Neural crest cell (in vitro differentiated cells): Measurements from ENCODE around the gene RAMP3. TPM values are rescaled to one million over a fixed set of nuclear protein-coding genes. Genes with fewer than 3 reads are reported as not detected.

Experiments used
- DNase-seq: peaks from one replicate; pipeline ENCODE4 v3.0.0; 2021; ENCODE audit warnings: low read depth, mixed read lengths, low spot score
- H3K27ac Mint-ChIP-seq: one replicate; pipeline ENCODE4 v1.8.0; 2021; ENCODE audit warnings: mild to moderate bottlenecking, mixed read lengths; ENCODE audit not compliant: unreplicated experiment
- H3K27me3 Mint-ChIP-seq: 2 replicates; pipeline ENCODE4 v1.8.0; 2021; ENCODE audit warnings: low read depth, mild to moderate bottlenecking, mixed read lengths
- H3K36me3 Mint-ChIP-seq: 2 replicates; pipeline ENCODE4 v1.8.0; 2021; ENCODE audit warnings: low read depth, mild to moderate bottlenecking, mixed read lengths
- H3K4me1 Mint-ChIP-seq: 2 replicates; pipeline ENCODE4 v1.8.0; 2021; ENCODE audit warnings: mixed read lengths
- H3K4me3 Mint-ChIP-seq: one replicate; pipeline ENCODE4 v1.8.0; 2021; ENCODE audit warnings: mild to moderate bottlenecking, mixed read lengths
- H3K9me3 Mint-ChIP-seq: 2 replicates; pipeline ENCODE4 v1.8.0; 2021; ENCODE audit warnings: mixed read lengths
- CTCF ChIP-seq: fragments of 200-600 bp; sonication (generic); conservative IDR thresholded peaks from 2 replicates; pipeline ENCODE4 v1.5.0; 2021; ENCODE audit warnings: antibody characterized with exemption, mild to moderate bottlenecking
- total RNA-seq: library from RNA; stranded (reverse); gene quantifications from 2 replicates; pipeline ENCODE4 v1.2.1, GENCODE V29; 2021

RAMP3 gene
- total RNA-seq, 1 donor from 2014 or later: not detected

GRCh38 chr7:45181991-45182855 is 24.6 kb downstream of the RAMP3 start:
- no peaks in the 10 kb centered on the region for H3K9me3 Mint-ChIP-seq
- H3K27ac Mint-ChIP-seq: no peak overlapping the region
- no peaks in the 10 kb centered on the region for H3K36me3 Mint-ChIP-seq
- H3K27me3 Mint-ChIP-seq: no peaks in the 10 kb centered on the region
- H3K4me3 Mint-ChIP-seq: no peak overlapping the region
- H3K4me1 Mint-ChIP-seq: no peaks in the 10 kb centered on the region
- TF ChIP-seq CTCF: no peak
- DNase-seq: no peak

DNA sequence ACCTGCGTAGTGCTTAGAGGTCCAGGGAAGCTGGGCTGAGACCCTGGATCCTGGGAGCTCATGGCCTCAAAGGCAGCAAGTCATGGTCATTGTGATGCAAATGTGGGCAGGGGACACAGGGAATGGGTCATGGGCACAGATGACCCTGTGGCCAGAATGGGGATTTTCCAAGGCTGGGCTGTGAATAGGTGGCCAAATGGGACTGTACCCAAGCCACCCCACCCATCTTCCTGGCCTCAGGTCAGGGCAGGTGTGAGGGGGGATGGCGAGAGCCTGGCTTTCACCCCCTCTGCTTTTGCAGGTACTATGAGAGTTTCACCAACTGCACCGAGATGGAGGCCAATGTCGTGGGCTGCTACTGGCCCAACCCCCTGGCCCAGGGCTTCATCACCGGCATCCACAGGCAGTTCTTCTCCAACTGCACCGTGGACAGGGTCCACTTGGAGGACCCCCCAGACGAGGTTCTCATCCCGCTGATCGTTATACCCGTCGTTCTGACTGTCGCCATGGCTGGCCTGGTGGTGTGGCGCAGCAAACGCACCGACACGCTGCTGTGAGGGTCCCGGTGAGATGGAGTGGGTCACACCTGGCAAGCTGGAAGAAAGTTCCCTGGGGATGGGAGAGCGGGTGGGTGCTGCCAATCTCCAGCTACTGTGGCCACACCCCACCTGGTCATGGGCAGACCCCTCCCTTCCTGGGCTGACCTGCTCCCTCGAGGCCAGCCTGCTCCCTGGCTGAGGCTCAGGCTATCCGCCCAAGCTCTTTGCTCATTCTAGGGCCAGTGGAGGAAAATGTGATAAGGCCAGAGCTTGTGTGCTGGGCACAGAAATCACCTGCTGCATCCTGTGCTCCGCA is 25.5 kb downstream of the RAMP3 start:
- TF ChIP-seq CTCF: no peak
- H3K27ac Mint-ChIP-seq: no peak overlapping the region
- DNase-seq: no peak
- no peaks in the 10 kb centered on the region for H3K36me3 Mint-ChIP-seq
- no peak overlapping the region for H3K4me3 Mint-ChIP-seq
- H3K9me3 Mint-ChIP-seq: no peaks in the 10 kb centered on the region
- H3K4me1 Mint-ChIP-seq: no peaks in the 10 kb centered on the region
- H3K27me3 Mint-ChIP-seq: no peaks in the 10 kb centered on the region

DNA sequence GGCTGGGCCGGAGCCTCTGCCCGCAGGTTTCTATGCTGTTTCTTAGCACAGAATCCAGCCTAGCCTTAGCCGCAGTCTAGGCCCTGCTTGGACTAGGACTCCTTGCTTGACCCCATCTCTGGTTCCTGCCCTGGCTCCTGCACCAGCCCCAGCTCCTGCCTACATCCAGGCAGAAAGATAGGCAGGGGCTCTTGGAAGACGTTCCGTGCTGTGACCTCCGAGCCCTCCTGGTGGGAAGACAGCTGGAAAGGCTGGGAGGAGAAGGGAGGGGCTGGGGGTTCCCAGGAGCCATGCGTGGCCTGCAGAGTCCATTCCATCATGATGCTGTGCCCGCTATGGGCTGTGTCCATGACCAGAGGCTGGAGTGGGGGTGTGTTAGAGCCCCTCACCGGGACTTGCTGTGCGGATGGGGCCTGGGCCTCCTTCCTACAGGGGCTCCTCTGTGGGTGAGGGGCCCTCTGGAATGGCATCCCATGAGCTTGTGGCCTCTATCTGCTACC is 26.2 kb downstream of the RAMP3 start:
- no peak overlapping the region for H3K4me3 Mint-ChIP-seq

DNA sequence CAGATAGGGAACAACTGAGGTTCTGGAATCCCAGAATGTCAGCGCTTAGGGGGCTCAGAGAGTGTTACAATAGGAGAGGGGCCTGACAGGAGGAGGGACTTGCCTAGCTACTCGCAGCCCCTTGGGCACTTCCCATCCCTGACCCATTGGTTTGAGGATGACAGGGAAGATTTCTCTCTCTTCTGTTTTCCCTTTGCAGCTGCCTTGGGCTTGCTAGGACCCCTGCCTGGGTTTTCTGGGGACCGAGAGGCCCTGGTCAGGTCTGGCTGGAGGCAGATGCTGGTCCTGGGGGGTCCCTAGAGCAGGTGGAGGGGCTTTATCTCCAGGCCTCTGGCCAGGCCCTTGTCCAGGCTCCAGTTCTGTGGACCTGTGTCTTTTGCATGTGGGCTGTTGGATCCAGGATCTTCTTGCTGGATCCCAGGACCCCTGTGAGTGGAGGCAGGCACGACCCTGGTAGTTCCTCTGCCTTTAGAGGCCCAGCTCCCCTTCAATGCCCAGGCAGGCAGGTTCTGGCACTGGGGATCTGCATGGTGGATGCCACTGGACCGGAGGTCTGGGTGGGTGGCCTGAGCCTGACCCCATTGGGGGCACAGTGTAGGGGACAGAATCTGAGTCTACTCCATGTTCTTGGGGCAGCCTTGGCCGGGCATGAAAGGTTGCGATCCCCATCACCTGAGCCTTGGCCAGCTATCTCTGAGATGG is 26.9 kb downstream of the RAMP3 start:
- no peak for TF ChIP-seq CTCF
- peaks cover 5% of the 10 kb centered on the region for H3K4me1 Mint-ChIP-seq
- H3K4me3 Mint-ChIP-seq: no peak overlapping the region
- DNase-seq: no peak
- H3K9me3 Mint-ChIP-seq: no peaks in the 10 kb centered on the region
- no peak overlapping the region for H3K27ac Mint-ChIP-seq
- H3K36me3 Mint-ChIP-seq: no peaks in the 10 kb centered on the region
- H3K27me3 Mint-ChIP-seq: no peaks in the 10 kb centered on the region

More for the DNA sequence above, 26.2 kb downstream of the RAMP3 start:
- Mint-ChIP-seq H3K27ac (no peak overlapping the region), H3K9me3 (no peaks in the 10 kb centered on the region), H3K36me3 (no peaks in the 10 kb centered on the region), H3K4me1 (no peaks in the 10 kb centered on the region), H3K27me3 (no peaks in the 10 kb centered on the region)
- no peak for DNase-seq
- TF ChIP-seq CTCF: no peak
